ENCODE results near the gene DSCAM. TPM values are rescaled to one million over a fixed set of nuclear protein-coding genes. Genes with fewer than 3 reads are reported as not detected.
"Not testable (repeated sequence)": the region's sequence is repeated elsewhere in the genome, so short reads cannot be mapped to it uniquely, and the experiment has no call there.

DSCAM gene
- total RNA-seq, 1 experiment from 2014 or later = not detected

DNA sequence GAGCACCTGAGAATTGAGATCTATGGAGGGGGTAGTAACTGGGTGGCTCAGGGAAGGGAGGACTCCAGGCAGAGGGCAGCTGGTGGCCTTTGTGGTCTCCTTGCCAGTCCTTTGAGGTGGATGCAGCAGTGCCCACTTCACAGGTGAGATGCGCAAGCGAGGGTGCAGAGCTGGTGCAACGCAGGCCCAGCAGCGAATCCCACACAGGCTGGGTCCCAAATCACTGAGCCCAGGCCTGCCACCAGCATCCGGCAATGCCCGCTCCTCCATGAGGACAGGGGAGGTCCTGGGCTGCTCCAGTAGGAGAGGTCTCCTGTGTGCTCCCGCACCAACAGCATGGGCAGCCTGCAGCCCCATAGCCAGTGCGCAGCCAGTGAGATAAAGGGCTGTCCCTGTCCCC, 661.8 kb downstream of the DSCAM start (continued):
- TF ChIP-seq CTCF (IDR thresholded peaks at IDR 0.05 in 2 of 3, conservative IDR thresholded peaks at IDR 0.05 in 1 of 3; ENCODE audit: borderline replicate concordance in 1 of 3, insufficient read depth in 1 of 3, low read depth in 2 of 3, low read length in 2 of 3) (no peak), ZNF274 (IDR thresholded peaks at IDR 0.05; ENCODE audit: low read depth, low read length) (no peak)

DNA sequence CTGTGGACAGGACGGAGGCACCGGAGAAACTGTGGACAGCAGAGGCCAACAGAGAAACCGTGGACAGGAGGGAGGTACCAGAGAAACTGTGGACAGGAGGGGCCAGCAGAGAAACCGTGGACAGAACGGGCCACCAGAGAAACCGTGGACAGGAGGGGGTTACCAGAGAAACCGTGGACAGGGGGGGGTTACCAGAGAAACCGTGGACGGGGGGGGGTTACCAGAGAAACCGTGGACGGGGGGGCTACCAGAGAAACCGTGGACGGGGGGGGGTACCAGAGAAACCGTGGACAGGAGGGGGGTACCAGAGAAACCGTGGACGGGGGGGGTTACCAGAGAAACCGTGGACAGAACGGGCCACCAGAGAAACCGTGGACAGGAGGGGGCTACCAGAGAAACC, 664.5 kb downstream of the DSCAM start:
- H3K36me3 ChIP-seq (ENCODE audit: control insufficient read depth in 1 of 2, insufficient read depth in 2 of 2, low read length in 2 of 2); H3K27me3 ChIP-seq (ENCODE audit: insufficient read depth, low read length); intact Hi-C loops (cut with micrococcal nuclease); BruUV-seq (replicated peaks); H3K4me1 ChIP-seq (ENCODE audit: control insufficient read depth in 1 of 2, insufficient read depth in 2 of 2, low read length in 2 of 2); RAD21 ChIA-PET (ENCODE audit: low non-redundant PET in 1 of 2, low total read pairs in 2 of 2, uncharacterized antibody in 2 of 2, unreplicated experiment in 2 of 2); H3K9me2 ChIP-seq (ENCODE audit: insufficient read depth); CTCF ChIA-PET; H4K20me1 ChIP-seq (ENCODE audit: insufficient read depth); H2AFZ ChIP-seq (ENCODE audit: low read depth, low read length, poor library complexity, severe bottlenecking); H3K79me2 ChIP-seq (ENCODE audit: insufficient read depth, low read length); H3K4me2 ChIP-seq (ENCODE audit: low read length); DNase-seq (ENCODE audit: low read depth, low spot score); H3K4me3 ChIP-seq (replicated peaks in 1 of 2; ENCODE audit: low read depth in 1 of 2, low read length in 2 of 2); ATAC-seq; POLR2A ChIA-PET; H3K27ac ChIP-seq (ENCODE audit: low read depth, low read length); H3K9ac ChIP-seq (ENCODE audit: low read length): not testable (repeated sequence)
- peaks cover 35 to 57% of the 10 kb centered on the region in 2 experiments; a peak in 2 of 4 replicates for H3K9me3 ChIP-seq (ENCODE audit: control insufficient read depth in 1 of 2, insufficient read depth in 1 of 2, low read depth in 1 of 2, low read length in 2 of 2)

GRCh38 chr21:40179166-40179565, 667.8 kb downstream of the DSCAM start:
- Histone ChIP-seq H3K36me3 (ENCODE audit: control insufficient read depth in 1 of 2, insufficient read depth in 2 of 2, low read length in 2 of 2) (no peaks in the 10 kb centered on the region), H4K20me1 (ENCODE audit: insufficient read depth) (no peaks in the 10 kb centered on the region), H3K9me3 (ENCODE audit: control insufficient read depth in 1 of 2, insufficient read depth in 1 of 2, low read depth in 1 of 2, low read length in 2 of 2) (peaks cover 29 to 55% of the 10 kb centered on the region in 2 experiments; a peak in 2 of 4 replicates), H3K79me2 (ENCODE audit: insufficient read depth, low read length) (no peaks in the 10 kb centered on the region), H3K4me2 (ENCODE audit: low read length) (no peak overlapping the region), H2AFZ (ENCODE audit: low read depth, low read length, poor library complexity, severe bottlenecking) (no peak overlapping the region), H3K4me1 (ENCODE audit: control insufficient read depth in 1 of 2, insufficient read depth in 2 of 2, low read length in 2 of 2) (no peaks in the 10 kb centered on the region), H3K4me3 (replicated peaks in 1 of 2; ENCODE audit: low read depth in 1 of 2, low read length in 2 of 2) (no peak overlapping the region), H3K9ac (ENCODE audit: low read length) (no peak overlapping the region), H3K9me2 (ENCODE audit: insufficient read depth) (no peaks in the 10 kb centered on the region), H3K27ac (ENCODE audit: low read depth, low read length) (no peak overlapping the region), H3K27me3 (ENCODE audit: insufficient read depth, low read length) (no peaks in the 10 kb centered on the region)
- intact Hi-C loops (cut with micrococcal nuclease) = no loop called here
- ChIA-PET CTCF (no interaction called here), POLR2A (no interaction called here), RAD21 (ENCODE audit: low non-redundant PET in 1 of 2, low total read pairs in 2 of 2, uncharacterized antibody in 2 of 2, unreplicated experiment in 2 of 2) (no interaction called here)
- ATAC-seq = no peak
- DNase-seq (ENCODE audit: low read depth, low spot score) = no peak
- BruUV-seq (replicated peaks) = no TSS peak
- TF ChIP-seq EZH2phosphoT487 (IDR thresholded peaks at IDR 0.05; ENCODE audit: borderline replicate concordance) = no peak
- TF ChIP-seq YY1 (IDR thresholded peaks at IDR 0.05; ENCODE audit: extremely low read depth, insufficient replicate concordance, low read depth, low read length) = no peak
- TF ChIP-seq CTCF (IDR thresholded peaks at IDR 0.05 in 2 of 3, conservative IDR thresholded peaks at IDR 0.05 in 1 of 3; ENCODE audit: borderline replicate concordance in 1 of 3, insufficient read depth in 1 of 3, low read depth in 2 of 3, low read length in 2 of 3) = no peak
- TF ChIP-seq, protein P1, sequence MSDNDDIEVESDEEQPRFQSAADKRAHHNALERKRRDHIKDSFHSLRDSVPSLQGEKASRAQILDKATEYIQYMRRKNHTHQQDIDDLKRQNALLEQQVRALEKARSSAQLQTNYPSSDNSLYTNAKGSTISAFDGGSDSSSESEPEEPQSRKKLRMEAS (IDR thresholded peaks at IDR 0.05) = no peak
- no peak for TF ChIP-seq ZFX (IDR thresholded peaks at IDR 0.05)
- TF ChIP-seq ZNF274 (IDR thresholded peaks at IDR 0.05; ENCODE audit: low read depth, low read length) = no peak
- TF ChIP-seq, protein P2, sequence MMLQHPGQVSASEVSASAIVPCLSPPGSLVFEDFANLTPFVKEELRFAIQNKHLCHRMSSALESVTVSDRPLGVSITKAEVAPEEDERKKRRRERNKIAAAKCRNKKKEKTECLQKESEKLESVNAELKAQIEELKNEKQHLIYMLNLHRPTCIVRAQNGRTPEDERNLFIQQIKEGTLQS (IDR thresholded peaks at IDR 0.05) = no peak
- no peak for TF ChIP-seq JUND (IDR thresholded peaks at IDR 0.05)
- no peak for TF ChIP-seq SRF (IDR thresholded peaks at IDR 0.05; ENCODE audit: low read depth)
- no peak for TF ChIP-seq EZH2 (IDR thresholded peaks at IDR 0.05)

Measured in HCT116 (cell line).